HL-60 (cell line): Measurements from ENCODE around the gene ZDHHC16.

ENCODE experiments used
- REST ChIP-seq: IDR thresholded peaks from 2 replicates; pipeline ENCODE4 v1.6.1; 2012; ENCODE audit warnings: low read depth; ENCODE audit not compliant: insufficient replicate concordance
- TF ChIP-seq, protein P1 (sequence below): IDR thresholded peaks from one replicate; pipeline ENCODE4 v1.5.1; 2011; ENCODE audit warnings: low read length, control low read depth, inconsistent platforms; ENCODE audit not compliant: insufficient read depth

DNA sequence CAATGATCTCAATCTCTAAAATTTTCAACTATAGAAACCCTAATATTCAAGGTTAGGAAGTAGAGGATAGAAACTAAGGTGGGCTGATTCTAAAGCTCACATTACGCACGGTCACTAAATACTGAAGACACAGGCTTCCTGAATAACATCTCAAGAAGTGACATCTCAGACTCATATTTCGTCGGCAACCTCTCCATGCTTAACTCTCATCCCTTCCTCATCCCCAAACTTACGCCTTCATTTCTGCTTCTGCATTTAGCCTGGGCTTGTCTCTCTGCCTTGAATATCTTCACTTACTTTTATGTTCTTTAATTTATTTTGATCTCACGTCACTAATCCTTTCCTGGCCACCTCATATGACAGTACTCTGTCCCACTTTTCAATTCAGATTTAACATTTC, 10.8 kb upstream of the ZDHHC16 start:
- TF ChIP-seq REST = no peak
- TF ChIP-seq, protein P1, sequence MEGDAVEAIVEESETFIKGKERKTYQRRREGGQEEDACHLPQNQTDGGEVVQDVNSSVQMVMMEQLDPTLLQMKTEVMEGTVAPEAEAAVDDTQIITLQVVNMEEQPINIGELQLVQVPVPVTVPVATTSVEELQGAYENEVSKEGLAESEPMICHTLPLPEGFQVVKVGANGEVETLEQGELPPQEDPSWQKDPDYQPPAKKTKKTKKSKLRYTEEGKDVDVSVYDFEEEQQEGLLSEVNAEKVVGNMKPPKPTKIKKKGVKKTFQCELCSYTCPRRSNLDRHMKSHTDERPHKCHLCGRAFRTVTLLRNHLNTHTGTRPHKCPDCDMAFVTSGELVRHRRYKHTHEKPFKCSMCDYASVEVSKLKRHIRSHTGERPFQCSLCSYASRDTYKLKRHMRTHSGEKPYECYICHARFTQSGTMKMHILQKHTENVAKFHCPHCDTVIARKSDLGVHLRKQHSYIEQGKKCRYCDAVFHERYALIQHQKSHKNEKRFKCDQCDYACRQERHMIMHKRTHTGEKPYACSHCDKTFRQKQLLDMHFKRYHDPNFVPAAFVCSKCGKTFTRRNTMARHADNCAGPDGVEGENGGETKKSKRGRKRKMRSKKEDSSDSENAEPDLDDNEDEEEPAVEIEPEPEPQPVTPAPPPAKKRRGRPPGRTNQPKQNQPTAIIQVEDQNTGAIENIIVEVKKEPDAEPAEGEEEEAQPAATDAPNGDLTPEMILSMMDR = no peak
